ENCODE data around the gene PLXNA4.
"Not testable (repeated sequence)": the region's sequence is repeated elsewhere in the genome, so short reads cannot be mapped to it uniquely, and the experiment has no call there.

The PLXNA4 gene

DNA sequence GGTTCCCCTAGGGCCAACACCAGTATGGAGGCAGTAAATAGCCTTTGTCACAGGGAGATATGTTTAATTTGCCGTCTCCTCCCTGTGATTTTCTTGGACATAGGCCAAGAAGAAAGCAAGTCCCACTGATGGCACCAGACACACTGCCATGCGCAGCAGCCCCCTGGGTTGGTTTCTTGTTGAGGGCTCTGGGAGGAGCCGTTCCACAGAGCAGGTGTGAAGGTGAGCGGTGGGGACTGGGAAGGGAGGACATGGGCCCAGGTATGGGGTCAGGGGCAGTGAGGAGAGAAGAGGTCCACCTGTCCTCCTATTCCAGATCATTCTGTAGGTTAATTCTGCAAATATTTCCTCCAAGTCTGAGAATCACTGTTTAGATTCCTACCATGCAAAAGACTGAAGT lies 376.1 kb downstream of the PLXNA4 start:
- no peak for DNase-seq (ENCODE audit: low spot score)

DNA sequence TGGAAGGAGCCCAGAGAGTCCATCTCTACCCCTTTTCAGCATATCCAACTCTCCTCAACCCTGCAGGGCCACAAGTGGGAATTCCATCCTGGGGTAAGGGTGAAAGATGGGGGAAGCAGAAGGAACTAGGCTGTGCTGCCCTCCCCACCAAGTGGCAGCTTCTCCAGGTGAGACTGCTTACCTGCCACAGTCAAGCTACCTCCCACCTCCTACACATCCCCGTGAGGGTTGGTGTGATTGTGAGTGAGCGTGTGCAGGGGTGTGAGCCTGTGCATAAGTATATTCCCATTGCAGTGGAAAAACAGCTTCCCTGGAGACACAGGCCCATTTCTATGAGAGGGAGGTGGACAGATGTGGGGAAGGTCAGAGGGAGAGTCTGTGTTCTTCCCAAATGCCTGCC lies 376.6 kb downstream of the PLXNA4 start:
- DNase-seq (ENCODE audit: low spot score), result no peak

DNA sequence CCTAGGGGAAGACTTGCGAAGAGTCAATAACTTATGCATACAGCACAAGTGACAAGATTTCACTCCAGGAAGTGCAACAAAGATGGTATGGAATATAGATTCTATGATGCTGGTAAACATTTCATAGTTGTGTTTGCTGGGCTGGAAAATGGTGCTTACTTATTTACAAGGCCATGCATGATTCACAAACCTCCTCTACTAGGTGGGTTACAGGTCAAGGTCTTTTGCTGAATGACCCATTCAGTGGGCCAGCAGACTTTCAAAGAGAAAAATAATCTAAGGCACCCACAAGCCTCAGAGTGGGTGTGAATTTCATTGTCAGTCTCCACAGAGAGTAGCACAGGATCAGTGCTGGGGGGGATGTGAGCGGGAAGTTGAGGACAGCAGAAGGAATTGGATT lies 378.5 kb downstream of the PLXNA4 start:
- no peak for DNase-seq (ENCODE audit: low spot score)

DNA sequence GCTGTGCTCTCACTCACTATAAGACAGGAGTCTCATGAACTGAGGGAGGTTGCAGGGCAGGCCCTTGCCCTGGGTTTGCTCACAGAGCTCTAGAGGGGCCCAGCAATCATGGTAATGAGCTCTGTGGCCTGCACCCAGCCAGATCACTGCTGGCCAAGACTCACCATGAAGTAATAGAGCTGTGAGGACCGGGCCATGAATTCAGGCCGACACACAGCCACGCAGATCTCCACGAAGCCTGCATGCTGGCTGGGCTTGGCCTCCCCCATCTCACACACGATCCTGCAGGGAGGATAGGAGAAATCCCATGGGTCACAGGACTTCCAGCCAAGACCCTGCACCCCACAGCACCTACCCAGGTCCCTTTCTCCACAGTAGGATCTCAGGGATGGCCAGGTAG lies 382.4 kb downstream of the PLXNA4 start:
- no peak for DNase-seq (ENCODE audit: low spot score)

DNA sequence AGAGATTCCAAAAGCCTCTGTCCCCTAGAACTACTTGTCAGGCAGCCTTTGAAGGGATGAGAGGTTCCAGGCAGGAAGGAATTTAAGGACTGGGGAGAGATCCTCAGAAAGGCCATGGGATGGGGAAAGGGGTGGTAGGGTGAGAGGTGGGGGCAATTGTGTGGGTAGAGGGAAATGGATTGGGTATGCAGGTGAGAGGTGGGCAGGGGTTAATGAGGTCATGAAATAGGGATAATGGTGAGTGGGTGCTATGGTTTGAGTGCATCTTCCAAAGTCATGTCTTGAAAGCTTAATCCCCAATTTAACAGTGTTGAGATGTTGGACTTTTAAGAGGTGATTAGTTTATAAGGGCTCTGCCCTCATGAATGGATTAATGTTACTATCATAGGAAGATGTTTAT lies 383.5 kb downstream of the PLXNA4 start:
- no peak for DNase-seq (ENCODE audit: low spot score)

DNA sequence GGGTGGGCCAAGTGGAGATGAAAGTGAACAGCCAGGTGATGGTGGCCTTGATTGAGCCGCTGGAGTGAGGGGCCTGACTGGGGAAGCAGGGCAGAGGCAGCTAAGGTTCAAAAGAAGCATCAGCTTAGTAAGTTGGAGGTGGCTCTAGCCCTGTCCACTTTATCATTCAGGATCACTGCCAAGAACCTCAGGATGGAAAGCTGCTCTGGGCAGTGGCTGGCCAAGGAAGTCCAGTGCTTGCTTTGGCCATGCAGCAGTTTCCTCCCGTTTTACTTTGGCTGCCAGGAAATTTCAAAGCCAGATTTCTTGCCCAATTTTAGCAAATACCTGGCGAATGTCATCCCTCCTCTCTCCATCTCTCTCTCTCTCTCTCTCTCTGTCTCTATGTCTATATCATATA lies 384.9 kb downstream of the PLXNA4 start:
- DNase-seq (ENCODE audit: low spot score), result no peak

DNA sequence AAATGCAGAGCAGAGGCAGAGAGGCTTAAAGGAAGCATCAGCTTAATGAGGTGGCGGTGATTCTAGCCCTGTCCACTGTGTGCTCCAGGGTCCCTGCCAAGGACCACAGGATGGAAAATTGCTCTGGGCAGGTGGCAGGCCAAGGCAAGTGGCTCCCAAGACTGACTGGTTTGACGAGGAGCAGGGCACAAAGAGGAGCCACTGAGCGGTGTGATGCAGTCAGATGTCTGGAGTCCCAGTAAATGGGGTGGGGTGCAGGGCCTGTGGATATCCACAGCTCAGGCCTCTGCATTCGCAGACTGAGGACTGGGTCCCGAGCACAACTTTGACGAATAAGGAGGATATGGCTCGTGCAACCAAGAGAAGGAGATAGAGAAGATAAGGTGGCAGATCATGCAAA lies 385.6 kb downstream of the PLXNA4 start:
- no peak for DNase-seq (ENCODE audit: low spot score)

DNA sequence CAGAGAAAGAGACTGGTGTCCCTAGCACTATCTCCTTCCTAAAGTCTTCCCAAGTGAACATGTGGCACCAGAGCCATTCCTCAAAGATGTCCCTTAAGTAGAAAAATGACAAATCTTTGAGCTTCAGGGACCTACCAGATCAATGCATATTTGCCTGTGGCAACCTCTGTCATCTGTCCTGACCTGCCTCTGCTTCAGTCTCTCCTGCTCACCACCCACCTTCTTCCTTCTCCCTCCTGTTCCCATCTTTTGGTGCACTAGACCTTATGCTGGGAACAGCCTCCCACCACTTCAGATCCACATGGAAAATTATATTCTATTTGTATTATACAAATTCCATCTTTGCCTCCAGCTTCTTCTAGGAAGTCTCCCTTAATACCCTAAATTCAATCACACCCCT lies 386.4 kb downstream of the PLXNA4 start:
- DNase-seq (ENCODE audit: low spot score), result no peak

DNA sequence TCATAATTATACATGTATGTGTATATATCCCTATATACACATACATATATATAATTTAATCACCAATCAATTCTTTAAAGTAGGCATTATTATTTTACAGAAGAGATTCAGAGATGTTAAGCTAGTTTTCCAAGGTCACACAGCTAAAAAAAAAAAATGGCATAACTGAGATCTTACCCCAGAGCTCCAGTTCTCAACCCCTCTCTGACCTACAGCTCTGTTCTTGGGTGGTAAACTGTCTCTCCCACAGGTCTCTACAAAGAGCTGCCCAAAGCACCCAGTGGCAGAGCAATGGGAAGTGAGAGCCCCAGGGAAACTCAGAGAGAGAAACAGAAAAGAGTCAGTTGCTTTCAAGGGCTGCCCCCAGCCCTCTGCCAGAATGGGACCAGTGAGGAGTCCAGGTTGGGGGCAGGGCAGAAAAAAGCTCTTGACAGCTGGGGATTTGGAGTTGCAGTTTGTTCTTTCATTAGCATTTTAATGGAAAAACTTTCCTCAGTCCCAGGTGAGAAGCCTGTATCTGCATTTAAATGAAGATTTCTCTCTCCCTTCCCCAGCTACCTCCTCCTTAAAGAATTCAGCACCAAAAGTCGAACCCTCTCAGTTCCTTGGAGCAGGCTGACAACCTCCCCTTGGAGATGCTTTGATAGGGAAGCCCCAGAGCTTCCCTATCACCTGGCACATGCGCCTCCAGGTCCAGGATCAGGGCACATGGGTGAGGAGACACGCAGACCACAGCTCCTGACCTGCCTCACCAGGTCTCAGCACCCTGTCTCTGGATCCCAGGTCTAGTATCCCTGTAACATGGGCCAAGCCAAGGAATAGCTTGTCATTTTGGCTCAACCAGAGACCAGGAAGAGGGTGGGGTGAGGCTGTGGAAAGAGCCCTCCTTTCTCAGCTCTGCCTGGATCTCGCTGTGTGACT lies 388.1 kb downstream of the PLXNA4 start:
- DNase-seq (ENCODE audit: low spot score), result no peak

DNA sequence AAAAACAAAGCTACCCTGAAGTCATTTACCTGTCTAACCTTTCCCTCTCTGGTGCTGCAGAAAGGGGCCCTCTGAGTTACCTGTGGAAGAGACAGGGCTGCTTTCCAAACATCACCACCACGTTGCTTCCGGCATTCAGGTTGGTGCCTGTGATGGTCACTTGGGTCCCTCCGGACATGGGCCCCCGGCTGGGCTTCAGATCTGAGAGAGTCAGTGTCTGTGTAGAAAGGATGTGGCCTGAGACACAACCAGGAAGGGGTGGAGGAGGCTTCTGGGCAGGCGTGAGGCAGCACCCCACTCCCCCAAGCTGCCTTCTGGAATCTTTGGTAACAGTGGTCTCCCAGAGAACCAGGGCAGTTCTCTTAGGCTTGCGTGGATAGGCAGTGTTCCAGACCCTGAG lies 388.9 kb downstream of the PLXNA4 start:
- DNase-seq (ENCODE audit: low spot score), result no peak

DNA sequence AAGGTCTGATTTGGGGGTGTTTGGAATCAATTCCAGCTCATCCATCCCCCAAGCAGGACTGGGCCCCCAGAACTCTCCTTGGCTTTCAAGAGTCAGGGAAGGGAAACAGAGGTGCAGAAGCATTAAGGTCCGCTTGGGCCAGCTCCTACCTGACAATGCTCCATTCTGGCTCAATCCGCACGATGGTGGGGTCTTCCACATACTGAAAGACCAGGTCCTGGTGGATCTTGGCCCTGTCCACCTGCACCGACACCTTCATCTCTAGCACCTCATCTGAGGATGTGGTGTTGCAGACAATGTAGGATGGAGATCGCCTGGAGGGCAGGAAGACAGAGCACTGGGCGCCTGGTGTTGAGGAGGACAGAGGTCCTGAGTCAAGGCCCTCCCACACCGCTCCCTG lies 391.1 kb downstream of the PLXNA4 start:
- DNase-seq (ENCODE audit: low spot score), result no peak

DNA sequence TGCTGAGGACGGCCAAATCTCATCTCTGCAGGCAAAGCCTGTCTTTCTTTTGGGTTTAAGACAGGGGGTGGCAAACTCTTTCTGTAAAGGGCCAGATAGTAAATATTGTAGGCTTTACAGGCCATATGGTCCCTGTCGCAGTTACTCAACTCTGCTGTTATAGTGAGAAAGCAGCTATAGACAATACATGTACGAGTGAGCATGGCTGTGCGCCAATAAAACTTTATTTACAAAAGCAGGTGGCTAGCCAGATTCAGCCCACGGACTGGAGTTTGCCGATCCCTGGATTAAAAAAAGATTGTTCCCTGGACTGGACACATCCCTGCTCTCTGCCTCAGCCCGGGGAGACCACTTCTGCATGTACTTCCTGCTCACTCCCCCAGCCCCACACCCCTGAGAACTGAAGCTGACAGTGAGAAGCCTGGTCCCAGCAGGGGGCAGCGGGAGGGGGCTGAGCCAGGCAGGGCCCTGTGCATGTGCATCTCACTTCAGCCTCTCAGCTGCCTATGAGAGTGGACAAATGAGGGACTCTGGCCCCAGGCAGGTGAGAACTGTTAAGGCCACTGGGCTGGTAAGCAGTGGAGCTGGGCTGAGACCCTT lies 392.4 kb downstream of the PLXNA4 start:
- no peak for DNase-seq (ENCODE audit: low spot score)

DNA sequence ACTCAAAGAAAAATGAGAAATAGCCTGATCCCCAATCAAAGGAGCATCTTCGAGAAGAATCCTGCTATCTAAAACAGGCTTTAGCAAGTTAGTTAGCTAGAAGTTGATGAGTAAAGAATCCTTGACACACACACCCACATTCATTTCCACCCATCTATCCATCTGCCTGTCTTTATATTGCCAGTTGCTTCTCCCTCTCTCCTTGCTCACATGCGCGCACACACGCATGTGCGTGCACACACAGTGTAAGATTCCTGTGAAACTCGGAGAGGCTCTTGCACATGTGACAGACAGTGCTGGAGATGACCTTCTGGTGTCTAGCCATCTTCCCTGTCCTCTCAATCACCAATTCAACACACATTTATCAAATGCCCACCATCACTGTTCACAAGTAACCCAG lies 393.3 kb downstream of the PLXNA4 start:
- DNase-seq (ENCODE audit: low spot score), result no peak

DNA sequence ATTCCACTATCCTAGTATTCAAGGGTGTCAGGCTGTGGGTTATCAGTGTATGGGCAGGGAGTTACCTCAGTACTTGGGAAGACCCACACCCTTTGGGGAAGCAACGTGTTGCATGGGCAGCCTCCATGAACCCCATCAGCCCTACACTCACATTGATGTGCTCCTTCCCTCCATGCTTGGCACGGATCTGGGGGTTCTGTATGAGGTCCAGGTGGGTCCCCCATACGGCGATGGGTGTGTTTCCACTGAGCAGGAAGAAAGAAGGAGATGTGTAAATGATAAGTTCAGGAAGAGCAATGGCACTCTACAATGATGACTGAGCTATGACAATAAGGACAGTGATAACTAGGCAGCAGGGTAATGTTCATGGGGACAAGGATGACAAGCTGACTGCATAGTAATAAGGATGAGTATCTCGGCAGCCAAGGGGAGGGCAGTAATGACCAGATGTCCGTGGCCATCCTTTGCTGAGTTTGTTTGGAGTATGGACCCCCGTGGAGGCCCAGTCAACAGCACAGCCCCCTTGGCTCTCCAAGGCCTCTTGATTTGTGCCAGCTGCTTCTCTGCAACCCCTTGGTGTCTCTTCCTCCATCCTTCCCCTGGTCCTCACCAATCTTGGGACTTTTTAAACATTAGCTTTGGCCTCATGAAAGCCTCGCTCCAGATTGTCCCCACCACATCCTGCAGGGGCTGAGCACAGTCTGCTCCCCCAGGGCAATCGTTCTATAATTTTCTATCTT lies 394.2 kb downstream of the PLXNA4 start:
- no peak for DNase-seq (ENCODE audit: low spot score)

DNA sequence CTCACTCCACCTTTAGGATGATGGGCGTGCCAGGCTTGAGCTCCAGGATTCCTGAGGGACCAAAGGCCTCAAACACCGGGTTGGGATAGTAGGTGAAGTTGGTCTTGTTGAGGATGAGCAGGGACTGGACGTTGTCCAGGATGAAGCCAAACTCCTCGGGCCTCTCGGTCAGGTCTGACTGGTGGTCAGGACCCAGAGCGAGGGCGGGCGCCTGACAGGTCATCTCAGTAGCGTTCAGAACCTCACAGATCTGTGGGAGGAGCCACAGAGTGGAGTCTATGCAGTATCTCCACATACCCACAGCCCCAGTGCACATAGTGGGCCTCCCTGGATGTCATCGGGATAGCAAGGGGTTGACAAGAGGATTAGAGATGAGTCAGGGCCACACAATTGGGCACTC lies 394.9 kb downstream of the PLXNA4 start:
- no peak for DNase-seq (ENCODE audit: low spot score)

DNA sequence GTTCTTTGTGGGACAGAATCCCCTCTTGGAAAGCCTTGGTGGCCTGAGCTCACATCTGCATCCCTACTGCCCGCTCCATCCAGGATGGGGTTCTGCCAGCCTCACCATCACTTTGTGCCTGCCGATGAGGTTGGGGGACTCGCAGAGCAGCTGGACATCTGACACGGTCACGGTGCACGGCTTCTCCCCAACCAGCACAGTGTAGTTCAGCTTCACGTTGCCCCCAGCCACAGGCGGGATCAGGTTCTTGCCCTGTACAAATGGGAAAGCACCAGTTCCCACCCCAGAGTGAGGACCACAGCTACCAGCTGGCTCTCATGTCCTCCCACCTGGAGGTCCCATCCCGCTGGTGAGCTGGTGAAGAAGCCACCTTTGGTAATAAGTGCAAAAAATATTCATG lies 395.8 kb downstream of the PLXNA4 start:
- DNase-seq (ENCODE audit: low spot score), result no peak

DNA sequence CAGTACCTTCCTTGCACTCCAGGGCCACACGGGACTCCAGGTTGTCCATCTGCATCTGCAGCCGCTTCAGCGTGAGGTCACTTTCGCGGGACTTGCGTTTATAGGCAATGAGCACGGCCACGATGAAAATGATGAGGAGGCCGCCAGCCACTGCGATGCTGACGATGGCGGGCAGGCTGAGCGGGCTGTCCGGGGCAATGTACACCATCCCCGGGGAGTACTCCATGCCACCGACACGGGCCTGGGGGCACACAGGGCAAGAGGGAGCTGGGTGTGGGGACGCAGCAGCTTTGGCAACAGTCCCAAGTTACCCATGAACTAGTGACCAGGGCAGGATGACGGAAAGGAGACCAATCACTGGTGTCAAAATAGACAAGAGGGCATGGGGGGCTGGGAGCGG lies 396.6 kb downstream of the PLXNA4 start:
- no peak for DNase-seq (ENCODE audit: low spot score)

DNA sequence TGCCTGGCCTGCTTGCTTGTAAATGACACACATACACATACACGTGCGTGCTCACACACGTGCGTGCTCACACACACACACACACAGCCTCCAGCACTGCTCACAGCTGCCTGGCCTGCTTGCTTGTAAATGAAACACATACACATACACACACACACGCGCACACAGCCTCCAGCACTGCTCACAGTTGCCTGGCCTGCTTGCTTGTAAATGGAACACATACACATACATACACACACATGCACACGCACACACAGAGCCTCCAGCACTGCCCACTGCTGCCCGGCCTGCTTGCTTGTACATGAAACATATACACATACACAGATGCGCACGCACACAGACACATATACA lies 397.2 kb downstream of the PLXNA4 start:
- no peak for DNase-seq (ENCODE audit: low spot score)

DNA sequence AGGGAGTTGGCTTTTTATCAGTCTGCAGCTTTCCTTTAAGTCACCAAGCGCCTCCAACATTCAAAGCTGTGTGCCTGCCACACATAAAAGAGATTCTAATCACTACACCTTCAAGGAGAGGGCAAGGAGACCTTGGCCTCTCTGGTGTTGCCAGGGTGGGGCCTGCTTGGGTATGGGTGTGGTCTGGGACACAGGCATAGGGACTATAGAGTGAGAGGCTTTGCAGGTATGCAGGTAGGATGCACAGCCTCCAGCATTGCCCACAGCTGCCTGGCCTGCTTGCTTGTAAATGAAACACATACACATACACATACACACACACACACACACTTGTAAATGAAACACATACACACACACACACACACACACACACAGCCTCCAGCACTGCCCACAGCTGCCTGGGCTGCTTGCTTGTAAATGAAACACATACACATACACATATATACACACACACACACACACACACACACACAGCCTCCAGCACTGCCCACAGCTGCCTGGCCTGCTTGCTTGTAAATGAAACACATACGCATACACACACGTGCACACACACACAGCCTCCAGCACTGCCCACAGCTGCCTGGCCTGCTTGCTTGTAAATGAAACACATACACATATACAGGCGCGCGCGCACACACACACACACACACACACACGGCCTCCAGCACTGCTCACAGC lies 397.7 kb downstream of the PLXNA4 start:
- DNase-seq (ENCODE audit: low spot score), result not testable (repeated sequence)

DNA sequence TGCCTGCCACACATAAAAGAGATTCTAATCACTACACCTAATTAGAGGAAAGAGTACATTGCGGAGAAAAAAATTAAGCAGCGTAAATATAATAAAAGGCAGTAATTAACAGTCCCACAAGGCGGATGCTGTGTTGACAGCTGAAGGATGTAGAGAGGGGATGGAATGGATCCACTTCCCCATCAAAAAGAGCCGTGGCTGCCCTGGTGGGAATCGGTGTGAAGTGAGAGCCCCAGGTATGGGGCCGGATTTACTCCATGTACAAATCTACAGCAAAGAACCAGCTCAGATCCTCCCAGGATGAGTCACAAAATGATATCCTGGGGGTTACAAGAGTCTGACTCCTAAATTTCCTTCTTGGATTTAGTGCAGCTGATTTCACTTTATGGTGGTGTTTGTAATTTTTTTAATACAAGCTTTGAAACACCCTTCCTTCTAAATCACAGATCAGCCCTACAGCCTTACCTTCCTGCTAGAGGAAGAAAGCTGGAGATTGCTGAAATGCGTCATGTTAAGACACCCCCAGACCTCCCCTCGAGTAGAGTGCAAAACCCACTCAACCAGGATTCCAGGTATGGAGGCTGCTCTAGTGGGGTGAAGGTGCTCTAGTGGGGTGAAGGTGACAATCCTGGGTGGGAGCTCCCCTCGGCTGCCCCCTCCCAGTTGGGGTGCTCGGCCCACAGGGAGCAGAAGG lies 398.4 kb downstream of the PLXNA4 start:
- no peak for DNase-seq (ENCODE audit: low spot score)

DNA sequence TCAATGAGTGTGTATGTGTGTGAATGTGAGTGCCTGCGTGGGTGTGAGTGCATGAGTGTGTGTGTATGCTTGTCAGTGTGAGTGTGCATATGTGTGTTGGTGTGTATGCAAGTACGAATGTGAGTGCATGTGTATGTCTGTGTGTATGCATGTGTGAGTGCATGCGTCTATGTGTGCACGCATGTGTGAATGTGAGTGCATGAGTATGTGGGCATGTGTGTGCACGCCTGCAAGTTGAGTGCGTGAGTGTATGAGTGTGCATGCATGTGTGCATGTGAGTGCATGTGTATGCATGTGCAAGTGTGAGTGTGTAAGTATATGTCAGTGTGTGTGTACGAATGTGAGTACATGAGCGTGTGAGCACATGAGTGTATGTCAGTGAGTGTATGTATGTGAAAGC lies 399.6 kb downstream of the PLXNA4 start:
- no peak for DNase-seq (ENCODE audit: low spot score)

DNA sequence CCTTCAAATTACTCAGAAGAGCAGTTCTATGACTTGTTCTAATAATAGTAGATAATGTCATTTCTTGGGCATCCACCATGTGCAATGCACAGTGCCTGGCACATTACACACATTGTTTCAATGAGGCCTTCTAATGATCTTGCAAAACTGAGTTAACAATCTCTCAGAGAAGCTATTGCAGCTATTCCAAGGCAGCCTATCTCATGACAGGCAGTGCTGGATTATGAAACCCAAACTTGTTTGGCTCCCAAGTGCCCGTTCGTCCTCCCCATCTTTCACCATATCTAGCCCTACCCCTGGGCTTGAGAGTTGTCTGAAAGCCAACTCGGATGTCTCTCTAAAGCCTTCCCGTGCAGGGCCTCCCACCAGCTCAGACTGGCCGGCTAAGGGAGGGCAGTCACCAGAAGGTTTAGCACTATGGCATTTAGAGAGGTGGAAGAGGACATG lies 405.1 kb downstream of the PLXNA4 start:
- DNase-seq (ENCODE audit: low spot score), result no peak
